CD4-positive, alpha-beta T cell (primary cell): Measurements from ENCODE around the gene SND1. TPM values are rescaled to one million over a fixed set of nuclear protein-coding genes. Genes with fewer than 3 reads are reported as not detected.

Experiments
- ATAC-seq: fragments of 200-7000 bp; cut with Tn5 transposase; one replicate; pipeline ENCODE4 v1.10.0; 2022; ENCODE audit warnings: mild to moderate bottlenecking; ENCODE audit not compliant: poor library complexity
- CTCF ChIA-PET: fragments of 350-600 bp; sonication (Branson Sonifier 250); formaldehyde crosslinking; loops from one replicate; lab custom pipeline; 2021; ENCODE audit warnings: antibody characterized with exemption, inconsistent platforms; lab: Charles Lee
- POLR2A ChIA-PET: fragments of 350-600 bp; sonication (Branson Sonifier 250); formaldehyde crosslinking; loops from one replicate; lab custom pipeline; 2021; ENCODE audit warnings: antibody characterized with exemption, inconsistent platforms; lab: Charles Lee
- DNase-seq, 14 experiments: peaks; one replicate each; pipeline ENCODE4 v3.0.0-alpha.2; 2013 to 2020; ENCODE audit warnings: mixed read lengths in 2 of 14
- H3K27ac ChIP-seq, 2 donors: one replicate each; pipeline versions ENCODE4 v1.5.1 to v1.7.0; 2013; ENCODE audit warnings: low read length in 2 of 2, low read depth in 1 of 2, mild to moderate bottlenecking in 1 of 2
- H3K27me3 ChIP-seq, 2 experiments: 1 replicate in 1 of 2; 2 replicates in 1 of 2; pipeline versions ENCODE4 v1.6.1 to v1.7.0; 2013; ENCODE audit warnings: low read length in 2 of 2, control low read depth in 1 of 2, mild to moderate bottlenecking in 1 of 2, moderate library complexity in 1 of 2; ENCODE audit not compliant: insufficient read depth in 2 of 2, control insufficient read depth in 1 of 2
- H3K36me3 ChIP-seq: one replicate; pipeline ENCODE4 v1.6.1; 2013; ENCODE audit warnings: low read length, control low read depth; ENCODE audit not compliant: insufficient read depth
- H3K4me1 ChIP-seq: one replicate; pipeline ENCODE4 v1.6.1; 2013; ENCODE audit warnings: low read length, control low read depth; ENCODE audit not compliant: insufficient read depth
- H3K4me3 ChIP-seq: one replicate; pipeline ENCODE4 v1.5.1; 2013; ENCODE audit warnings: mild to moderate bottlenecking, low read length, moderate library complexity
- H3K9me3 ChIP-seq, 2 experiments: 1 replicate in 1 of 2; 2 replicates in 1 of 2; pipeline versions ENCODE4 v1.6.1 to v1.7.0; 2013; ENCODE audit warnings: low read length in 2 of 2, mild to moderate bottlenecking in 2 of 2, control low read depth in 1 of 2, moderate library complexity in 1 of 2; ENCODE audit not compliant: control insufficient read depth in 1 of 2, insufficient read depth in 1 of 2
- H3K27ac Mint-ChIP-seq: one replicate; pipeline ENCODE4 v1.8.0; 2020; ENCODE audit warnings: mixed read lengths
- H3K27me3 Mint-ChIP-seq: one replicate; pipeline ENCODE4 v1.8.0; 2021; ENCODE audit warnings: mixed read lengths
- H3K36me3 Mint-ChIP-seq: one replicate; pipeline ENCODE4 v1.8.0; 2021; ENCODE audit warnings: low read depth, mixed read lengths
- H3K4me1 Mint-ChIP-seq: one replicate; pipeline ENCODE4 v1.8.0; 2021; ENCODE audit warnings: low read depth, mixed read lengths
- H3K4me3 Mint-ChIP-seq: one replicate; pipeline ENCODE4 v1.8.0; 2020; ENCODE audit warnings: mild to moderate bottlenecking, mixed read lengths
- H3K9me3 Mint-ChIP-seq: one replicate; pipeline ENCODE4 v1.8.0; 2020; ENCODE audit warnings: mixed read lengths
- CTCF ChIP-seq: fragments of 200-600 bp; IDR thresholded peaks from one replicate; pipeline ENCODE4 v1.8.0; 2022; ENCODE audit warnings: antibody characterized with exemption, mild to moderate bottlenecking
- intact Hi-C, 2 experiments: fragments of 100-400 bp; cut with DNase I in 1 of 2; cut with micrococcal nuclease in 1 of 2; formaldehyde crosslinking; loops; one replicate each; pipeline versions ENCODE4 v1.15.1 to v1.9.0; 2023 to 2025; cut with DNase I, micrococcal nuclease
- total RNA-seq, 174 experiments: library from RNA in 2 of 174; stranded (reverse) in 2 of 174; gene quantifications; one replicate each; pipeline ENCODE4 v1.2.3 and lab custom pipeline; 2021 to 2026

Gene SND1
- total RNA-seq, 2 experiments from 2014 or later: 104 to 113 TPM

- Mint-ChIP-seq H3K36me3 (no peaks in the 10 kb centered on the region), H3K9me3 (no peaks in the 10 kb centered on the region), H3K4me1 (no peaks in the 10 kb centered on the region), H3K27me3 (peaks cover 10% of the 10 kb centered on the region), H3K27ac (no peak overlapping the region), H3K4me3 (no peak overlapping the region)
- no peak overlapping the region for H3K27ac ChIP-seq
- ChIA-PET CTCF (no interaction called here), POLR2A (no interaction called here)
- H3K27me3 ChIP-seq: peaks cover 0 to 3% of the 10 kb centered on the region in 2 experiments
- no peaks in the 10 kb centered on the region for H3K4me1 ChIP-seq
- no peak overlapping the region for H3K4me3 ChIP-seq
- DNase-seq (no peak), ATAC-seq (no peak)
- intact Hi-C loops: no loop called here
- no peak for TF ChIP-seq CTCF
- H3K9me3 ChIP-seq: no peaks in the 10 kb centered on the region
- H3K36me3 ChIP-seq: no peaks in the 10 kb centered on the region
Observed at GRCh38 chr7:127644484-127644883, 7.5 kb upstream of the SND1 start.

GRCh38 chr7:127647636-127648035 is 4.4 kb upstream of the SND1 start:
- Histone ChIP-seq H3K9me3 (no peaks in the 10 kb centered on the region), H3K4me1 (peaks cover 14% of the 10 kb centered on the region), H3K27me3 (peaks cover 0 to 3% of the 10 kb centered on the region in 2 experiments), H3K27ac (no peak overlapping the region), H3K36me3 (no peaks in the 10 kb centered on the region), H3K4me3 (no peak overlapping the region)
- peaks cover 19% of the 10 kb centered on the region for H3K4me1 Mint-ChIP-seq
- peaks cover 17% of the 10 kb centered on the region for H3K36me3 Mint-ChIP-seq
- no peak overlapping the region for H3K4me3 Mint-ChIP-seq
- H3K9me3 Mint-ChIP-seq: no peaks in the 10 kb centered on the region
- ChIA-PET CTCF (no interaction called here), POLR2A (no interaction called here)
- ATAC-seq (no peak), DNase-seq (no peak)
- no peak for TF ChIP-seq CTCF
- no peak overlapping the region for H3K27ac Mint-ChIP-seq
- no peaks in the 10 kb centered on the region for H3K27me3 Mint-ChIP-seq
- intact Hi-C loops: loop anchor here in 1 of 2 experiments (5.0 kb wide), 1 partner anchor 300 kb away; no protein-coding TSS in a partner anchor

- Histone ChIP-seq H3K36me3 (no peaks in the 10 kb centered on the region), H3K4me1 (peaks cover 26% of the 10 kb centered on the region), H3K27me3 (peaks cover 0 to 3% of the 10 kb centered on the region in 2 experiments), H3K9me3 (no peaks in the 10 kb centered on the region), H3K27ac (no peak overlapping the region), H3K4me3 (no peak overlapping the region)
- intact Hi-C loops: loop anchor here in 1 of 2 experiments (5.0 kb wide), 1 partner anchor 302 kb away; no protein-coding TSS in a partner anchor
- ChIA-PET POLR2A (no interaction called here), CTCF (no interaction called here)
- DNase-seq: no peak
- ATAC-seq: no peak
- no peaks in the 10 kb centered on the region for H3K9me3 Mint-ChIP-seq
- peaks cover 19% of the 10 kb centered on the region for H3K36me3 Mint-ChIP-seq
- H3K4me3 Mint-ChIP-seq: no peak overlapping the region
- no peak for TF ChIP-seq CTCF
- peaks cover 32% of the 10 kb centered on the region for H3K4me1 Mint-ChIP-seq
- H3K27me3 Mint-ChIP-seq: no peaks in the 10 kb centered on the region
- no peak overlapping the region for H3K27ac Mint-ChIP-seq
Observed at GRCh38 chr7:127648986-127649385, 3.0 kb upstream of the SND1 start.
